ENCODE results near the gene SCAMP5. TPM values are rescaled to one million over a fixed set of nuclear protein-coding genes. Genes with fewer than 3 reads are reported as not detected.

Gene SCAMP5
- total RNA-seq, 1 experiment from 2014 or later, result 10.7 TPM

- H3K36me3 Mint-ChIP-seq (ENCODE audit: insufficient read depth, unreplicated experiment), result peaks cover 10% of the 10 kb centered on the region
- peak; percentile 97 for TF ChIP-seq CTCF (IDR thresholded peaks at IDR 0.05; ENCODE audit: unreplicated experiment)
- DNase-seq, result peak; percentile 95
- no peak overlapping the region for H3K4me3 Mint-ChIP-seq (ENCODE audit: low read depth, unreplicated experiment)
- no peak overlapping the region for H3K27ac Mint-ChIP-seq (ENCODE audit: unreplicated experiment)
- H3K9me3 Mint-ChIP-seq (ENCODE audit: low read depth, unreplicated experiment), result no peaks in the 10 kb centered on the region
- CTCF ChIA-PET, result interaction anchor here (0.5 to 2.7 kb wide), 9 partner anchors 8 to 278 kb away, joined by 3 to 28 read pairs (median 6); partner anchors contain the start of gene C15orf39
- intact Hi-C loops (cut with micrococcal nuclease; ENCODE audit: unreplicated experiment), result loop anchor here (1.0 kb wide), 1 partner anchor 277 kb away; no protein-coding TSS in a partner anchor
- H3K27me3 Mint-ChIP-seq (ENCODE audit: unreplicated experiment), result no peaks in the 10 kb centered on the region
- H3K4me1 Mint-ChIP-seq (ENCODE audit: low read depth, unreplicated experiment), result peaks cover 45% of the 10 kb centered on the region
- no TSS peak for BruUV-seq (replicated peaks)
Measured at GRCh38 chr15:75029378-75030022, 34.1 kb downstream of the SCAMP5 start.

- intact Hi-C loops (cut with micrococcal nuclease; ENCODE audit: unreplicated experiment), result no loop called here
Measured at GRCh38 chr15:75030023-75030413, 34.7 kb downstream of the SCAMP5 start.

GRCh38 chr15:75030424-75030823, 35.1 kb downstream of the SCAMP5 start:
- BruUV-seq (replicated peaks), result no TSS peak
- H3K9me3 Mint-ChIP-seq (ENCODE audit: low read depth, unreplicated experiment), result no peaks in the 10 kb centered on the region
- H3K4me3 Mint-ChIP-seq (ENCODE audit: low read depth, unreplicated experiment), result no peak overlapping the region
- DNase-seq, result no peak
- TF ChIP-seq CTCF (IDR thresholded peaks at IDR 0.05; ENCODE audit: unreplicated experiment), result no peak
- no peaks in the 10 kb centered on the region for H3K27me3 Mint-ChIP-seq (ENCODE audit: unreplicated experiment)
- no peak overlapping the region for H3K27ac Mint-ChIP-seq (ENCODE audit: unreplicated experiment)
- CTCF ChIA-PET, result interaction anchor here (1.7 to 2.7 kb wide), 3 partner anchors 13 to 174 kb away, joined by 8 to 28 read pairs (median 10); partner anchors contain the start of gene C15orf39
- peaks cover 7% of the 10 kb centered on the region for H3K36me3 Mint-ChIP-seq (ENCODE audit: insufficient read depth, unreplicated experiment)
- H3K4me1 Mint-ChIP-seq (ENCODE audit: low read depth, unreplicated experiment), result peaks cover 37% of the 10 kb centered on the region
- intact Hi-C loops (cut with micrococcal nuclease; ENCODE audit: unreplicated experiment), result no loop called here

More at GRCh38 chr15:75030023-75030413, 34.7 kb downstream of the SCAMP5 start:
- Mint-ChIP-seq H3K4me3 (ENCODE audit: low read depth, unreplicated experiment) (no peak overlapping the region), H3K9me3 (ENCODE audit: low read depth, unreplicated experiment) (no peaks in the 10 kb centered on the region), H3K27ac (ENCODE audit: unreplicated experiment) (no peak overlapping the region), H3K36me3 (ENCODE audit: insufficient read depth, unreplicated experiment) (peaks cover 7% of the 10 kb centered on the region), H3K27me3 (ENCODE audit: unreplicated experiment) (no peaks in the 10 kb centered on the region), H3K4me1 (ENCODE audit: low read depth, unreplicated experiment) (peaks cover 41% of the 10 kb centered on the region)
- no peak for TF ChIP-seq CTCF (IDR thresholded peaks at IDR 0.05; ENCODE audit: unreplicated experiment)
- CTCF ChIA-PET, result interaction anchor here (0.5 to 2.7 kb wide), 8 partner anchors 8 to 278 kb away, joined by 3 to 28 read pairs (median 6); partner anchors contain the start of gene C15orf39
- BruUV-seq (replicated peaks), result no TSS peak
- no peak for DNase-seq

- H3K4me3 Mint-ChIP-seq (ENCODE audit: low read depth, unreplicated experiment), result no peak overlapping the region
- BruUV-seq (replicated peaks), result no TSS peak
Measured at GRCh38 chr15:75031848-75032247, 36.5 kb downstream of the SCAMP5 start.

More at GRCh38 chr15:75031848-75032247, 36.5 kb downstream of the SCAMP5 start:
- Mint-ChIP-seq H3K36me3 (ENCODE audit: insufficient read depth, unreplicated experiment) (peaks cover 15% of the 10 kb centered on the region), H3K9me3 (ENCODE audit: low read depth, unreplicated experiment) (no peaks in the 10 kb centered on the region), H3K27me3 (ENCODE audit: unreplicated experiment) (no peaks in the 10 kb centered on the region), H3K4me1 (ENCODE audit: low read depth, unreplicated experiment) (peaks cover 43% of the 10 kb centered on the region), H3K27ac (ENCODE audit: unreplicated experiment) (no peak overlapping the region)
- no peak for TF ChIP-seq CTCF (IDR thresholded peaks at IDR 0.05; ENCODE audit: unreplicated experiment)
- intact Hi-C loops (cut with micrococcal nuclease; ENCODE audit: unreplicated experiment), result no loop called here
- CTCF ChIA-PET, result interaction anchor here (0.7 to 1.3 kb wide), 2 partner anchors 8 to 171 kb away, joined by 3 to 6 read pairs; partner anchors contain the start of gene PPCDC
- no peak for DNase-seq
